HepG2 (cell line): ENCODE measurements around the gene RSL1D1. TPM values are rescaled to one million over a fixed set of nuclear protein-coding genes. Genes with fewer than 3 reads are reported as not detected.

Experiments used
- AHDC1 ChIP-seq: sonication (generic); formaldehyde crosslinking; IDR thresholded peaks from 2 replicates; pipeline ENCODE4 v1.5.1; 2020; ENCODE audit warnings: mild to moderate bottlenecking, missing genetic modification reagents, borderline replicate concordance
- CCDC6 ChIP-seq: sonication (generic); formaldehyde crosslinking; IDR thresholded peaks from 2 replicates; pipeline ENCODE4 v1.8.1; 2022; ENCODE audit warnings: mild to moderate bottlenecking, missing genetic modification reagents, moderate library complexity
- CENPX ChIP-seq: sonication (generic); formaldehyde crosslinking; IDR thresholded peaks from 2 replicates; pipeline ENCODE4 v1.9.0; 2021; ENCODE audit warnings: mild to moderate bottlenecking, missing genetic modification reagents, moderate library complexity
- GFI1 ChIP-seq: sonication (generic); formaldehyde crosslinking; IDR thresholded peaks from 2 replicates; pipeline ENCODE4 v1.5.0; 2020; ENCODE audit warnings: missing genetic modification reagents, mild to moderate bottlenecking, borderline replicate concordance
- IKZF1 ChIP-seq: fragments of 450-650 bp; IDR thresholded peaks from 2 replicates; pipeline ENCODE4 v1.7.1; 2016
- KLF15 ChIP-seq: sonication (generic); formaldehyde crosslinking; IDR thresholded peaks from 2 replicates; pipeline ENCODE4 v1.8.1; 2023; ENCODE audit warnings: borderline replicate concordance, mild to moderate bottlenecking, inconsistent platforms, missing genetic modification reagents, mixed read lengths
- MAFF ChIP-seq: IDR thresholded peaks from 2 replicates; pipeline ENCODE4 v1.6.1; 2011; ENCODE audit warnings: low read depth, low read length, improper control_type of control experiment
- MAZ ChIP-seq, 2 experiments: sonication (generic) in 1 of 2; formaldehyde crosslinking in 1 of 2; IDR thresholded peaks; 2 replicates each; pipeline versions ENCODE4 v1.5.0 to v1.6.1; 2012 to 2020; ENCODE audit warnings: low read depth in 2 of 2, mild to moderate bottlenecking in 2 of 2, borderline replicate concordance in 1 of 2, improper control_type of control experiment in 1 of 2, low read length in 1 of 2, missing genetic modification reagents in 1 of 2, moderate library complexity in 1 of 2
- MYNN ChIP-seq: sonication (generic); formaldehyde crosslinking; IDR thresholded peaks from 2 replicates; pipeline ENCODE4 v1.4.0; 2020; ENCODE audit warnings: mild to moderate bottlenecking, low read depth, missing genetic modification reagents
- NFKB2 ChIP-seq: sonication (generic); formaldehyde crosslinking; IDR thresholded peaks from 2 replicates; pipeline ENCODE4 v1.4.0; 2020; ENCODE audit warnings: missing genetic modification reagents, borderline replicate concordance
- PBX3 ChIP-seq: sonication (generic); formaldehyde crosslinking; IDR thresholded peaks from 2 replicates; pipeline ENCODE4 v1.8.1; 2023; ENCODE audit warnings: missing genetic modification reagents, inconsistent platforms, borderline replicate concordance
- PLRG1 ChIP-seq: fragments of 450-650 bp; conservative IDR thresholded peaks from 2 replicates; pipeline ENCODE4 v1.6.1; 2016
- RFXANK ChIP-seq: IDR thresholded peaks from 2 replicates; pipeline ENCODE4 v1.6.1; 2016
- SYNCRIP ChIP-seq: fragments of 200-400 bp; formaldehyde crosslinking; IDR thresholded peaks from 2 replicates; pipeline ENCODE4 v1.6.1; 2018; ENCODE audit warnings: mild to moderate bottlenecking, low read depth, low read length; ENCODE audit not compliant: insufficient read depth
- ZFP37 ChIP-seq: sonication (generic); formaldehyde crosslinking; IDR thresholded peaks from 2 replicates; pipeline ENCODE4 v1.4.0; 2020; ENCODE audit warnings: missing genetic modification reagents, borderline replicate concordance
- ZNF20 ChIP-seq: sonication (generic); formaldehyde crosslinking; IDR thresholded peaks from 2 replicates; pipeline ENCODE4 v1.4.0; 2020; ENCODE audit warnings: mild to moderate bottlenecking, moderate library complexity, missing genetic modification reagents
- ZNF354B ChIP-seq: sonication (generic); formaldehyde crosslinking; IDR thresholded peaks from 2 replicates; pipeline ENCODE4 v1.8.0; 2022; ENCODE audit warnings: mild to moderate bottlenecking, missing genetic modification reagents
- ZNF382 ChIP-seq: sonication (generic); formaldehyde crosslinking; IDR thresholded peaks from 2 replicates; pipeline ENCODE4 v1.5.0; 2020; ENCODE audit warnings: missing genetic modification reagents, mild to moderate bottlenecking, borderline replicate concordance
- ZNF597 ChIP-seq: sonication (generic); formaldehyde crosslinking; IDR thresholded peaks from 2 replicates; pipeline ENCODE4 v1.5.0; 2020; ENCODE audit warnings: missing genetic modification reagents
- ZNF747 ChIP-seq: sonication (generic); formaldehyde crosslinking; IDR thresholded peaks from 2 replicates; pipeline ENCODE4 v1.8.1; 2023; ENCODE audit warnings: missing genetic modification reagents, mild to moderate bottlenecking, borderline replicate concordance
- ZSCAN5A ChIP-seq: sonication (generic); formaldehyde crosslinking; IDR thresholded peaks from 2 replicates; pipeline ENCODE4 v1.8.0; 2022; ENCODE audit warnings: mild to moderate bottlenecking, missing genetic modification reagents, borderline replicate concordance
- polyA plus RNA-seq, 8 experiments: library from polyadenylated mRNA; depleted of rRNA in 3 of 8; stranded (reverse) in 7 of 8; unstranded in 1 of 8; fragments of >200 nt; fragmentation: Illumina TruSeq in 4 of 8; extraction: Trizol in 4 of 8; gene quantifications; 2 replicates each; pipeline versions ENCODE4 v1.2.1 to v1.2.3, GENCODE V29; 2011 to 2016; ENCODE audit warnings: low read depth in 4 of 8, missing spikeins in 1 of 8, mixed read lengths in 1 of 8; ENCODE audit not compliant: insufficient read depth in 1 of 8
- total RNA-seq, 5 experiments: library from RNA; depleted of rRNA; stranded (reverse); fragments of >200 nt; fragmentation: Illumina TruSeq; extraction: Trizol; gene quantifications; 2 replicates each; pipeline ENCODE4 v1.2.3, GENCODE V29; 2016; ENCODE audit warnings: low read depth in 1 of 5

Gene RSL1D1
- total and polyA plus RNA-seq, 2 of the 13 experiments (the other 11 are each of a cell fraction or from before 2014, with no cell fraction given), result 187 to 343 TPM

- TF ChIP-seq MYNN (CRISPR knock-in tag), result no peak
- no peak for TF ChIP-seq ZNF597
- no peak for TF ChIP-seq CENPX (CRISPR knock-in tag)
- TF ChIP-seq RFXANK (CRISPR knock-in tag), result no peak
- TF ChIP-seq ZNF354B, result no peak
- TF ChIP-seq NFKB2 (CRISPR knock-in tag), result no peak
- no peak for TF ChIP-seq ZSCAN5A (CRISPR knock-in tag)
- no peak for TF ChIP-seq ZNF20 (CRISPR knock-in tag)
- TF ChIP-seq KLF15 (CRISPR knock-in tag), result no peak
- TF ChIP-seq ZFP37 (CRISPR knock-in tag), result no peak
- no peak for TF ChIP-seq AHDC1 (CRISPR knock-in tag)
- TF ChIP-seq ZNF382 (CRISPR knock-in tag), result no peak
- TF ChIP-seq ZNF747 (CRISPR knock-in tag), result no peak
- no peak for TF ChIP-seq SYNCRIP
- no peak for TF ChIP-seq PBX3 (CRISPR knock-in tag)
- TF ChIP-seq MAZ (IDR thresholded peaks at IDR 0.05; ENCODE audit: borderline replicate concordance, low read depth, low read length), result no peak
- TF ChIP-seq MAZ (CRISPR knock-in tag; IDR thresholded peaks at IDR 0.05; ENCODE audit: low read depth), result no peak
- no peak for TF ChIP-seq IKZF1
- no peak for TF ChIP-seq CCDC6
- no peak for TF ChIP-seq GFI1 (CRISPR knock-in tag)
- no peak for TF ChIP-seq PLRG1
- TF ChIP-seq MAFF, result no peak
Observed at GRCh38 chr16:11833951-11834695, 17.2 kb downstream of the RSL1D1 start (continued).
